ENCODE data around the gene E2F2.
"Not testable (repeated sequence)": the region's sequence is repeated elsewhere in the genome, so short reads cannot be mapped to it uniquely, and the experiment has no call there.

E2F2 gene

GRCh38 chr1:23522244-23522982, 8.6 kb downstream of the E2F2 start:
- peak in 1 of 2 donors; percentile 39 for DNase-seq

GRCh38 chr1:23521588-23521987, 9.4 kb downstream of the E2F2 start:
- DNase-seq: no peak

DNA sequence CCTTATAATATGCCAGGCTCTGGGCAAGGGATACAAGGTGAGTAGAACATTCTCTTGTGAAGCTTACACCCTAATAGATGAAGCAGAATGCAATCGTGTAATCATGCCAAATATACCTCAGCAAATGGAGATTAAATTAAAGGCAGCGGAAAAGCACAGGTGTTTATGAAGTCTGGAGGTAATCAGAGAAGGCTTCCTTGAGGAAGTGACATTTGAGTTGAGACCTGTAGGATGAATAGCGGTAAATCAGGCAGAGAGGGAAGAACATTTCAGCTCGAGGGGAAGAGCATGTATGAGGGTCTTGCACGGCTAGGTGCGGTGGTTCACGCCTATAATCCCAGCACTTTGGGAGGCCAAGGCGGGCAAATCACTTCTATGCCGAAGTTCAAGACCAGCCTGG, 13.5 kb downstream of the E2F2 start:
- no peak for DNase-seq

GRCh38 chr1:23515905-23516304, 15.1 kb downstream of the E2F2 start:
- DNase-seq: no peak

- DNase-seq: no peak
These were observed 16.8 kb downstream of the E2F2 start for GRCh38 chr1:23514111-23514679.

- DNase-seq: no peak
These were observed 21.1 kb downstream of the E2F2 start for GRCh38 chr1:23509896-23510295.

GRCh38 chr1:23506376-23507107, 24.5 kb downstream of the E2F2 start:
- DNase-seq: no peak

DNA sequence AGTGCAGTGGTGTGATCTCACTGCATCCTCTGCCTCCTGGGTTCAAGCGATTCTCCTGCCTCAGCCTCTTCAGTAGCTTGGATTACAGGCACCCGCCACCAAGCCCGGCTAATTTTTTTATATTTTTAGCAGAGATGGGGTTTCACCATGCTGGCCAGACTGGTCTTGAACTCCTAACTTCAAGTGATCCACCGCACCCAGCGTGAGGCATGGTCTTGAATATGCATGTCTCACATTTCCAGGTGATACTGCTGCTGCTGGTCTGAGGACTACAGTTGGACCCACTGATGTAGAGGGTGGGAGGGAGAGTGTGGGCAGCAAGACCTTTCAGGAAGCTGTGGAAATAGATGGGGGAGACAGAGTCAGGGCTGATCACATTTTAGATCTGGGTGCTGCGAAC, 25.2 kb downstream of the E2F2 start:
- no peak for DNase-seq

DNA sequence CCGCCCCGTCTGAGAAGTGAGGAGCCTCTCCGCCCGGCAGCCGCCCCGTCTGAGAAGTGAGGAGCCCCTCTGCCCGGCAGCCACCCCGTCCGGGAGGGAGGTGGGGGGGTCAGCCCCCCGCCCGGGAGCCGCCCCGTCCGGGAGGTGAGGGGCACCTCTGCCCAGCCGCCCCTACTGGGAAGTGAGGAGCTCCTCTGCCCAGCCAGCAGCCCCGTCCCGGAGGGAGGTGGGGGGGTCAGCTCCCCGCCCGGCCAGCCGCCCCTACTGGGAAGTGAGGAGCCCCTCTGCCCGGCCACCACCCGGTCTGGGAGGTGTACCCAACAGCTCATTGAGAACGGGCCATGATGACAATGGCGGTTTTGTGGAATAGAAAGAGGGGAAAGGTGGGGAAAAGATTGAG, 26.9 kb downstream of the E2F2 start:
- not testable (repeated sequence) for DNase-seq

DNA sequence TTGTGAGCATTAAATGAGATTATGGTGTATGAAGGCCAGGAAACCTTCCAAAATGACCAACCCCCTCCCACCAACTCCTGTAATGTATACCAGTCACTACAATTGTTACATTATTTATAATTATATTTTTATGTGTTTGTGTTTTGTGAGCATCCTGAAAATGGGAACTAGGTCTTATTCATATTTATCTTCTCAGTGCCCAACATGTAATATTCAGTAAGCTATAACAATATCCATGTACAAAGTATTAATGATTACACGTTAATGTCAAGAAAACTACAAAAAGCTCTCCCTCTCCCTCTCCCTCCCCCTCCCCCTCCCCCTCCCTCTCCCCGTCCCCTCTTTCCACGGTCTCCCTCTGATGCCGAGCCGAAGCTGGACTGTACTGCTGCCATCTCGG, 28.1 kb downstream of the E2F2 start:
- no peak for DNase-seq

DNA sequence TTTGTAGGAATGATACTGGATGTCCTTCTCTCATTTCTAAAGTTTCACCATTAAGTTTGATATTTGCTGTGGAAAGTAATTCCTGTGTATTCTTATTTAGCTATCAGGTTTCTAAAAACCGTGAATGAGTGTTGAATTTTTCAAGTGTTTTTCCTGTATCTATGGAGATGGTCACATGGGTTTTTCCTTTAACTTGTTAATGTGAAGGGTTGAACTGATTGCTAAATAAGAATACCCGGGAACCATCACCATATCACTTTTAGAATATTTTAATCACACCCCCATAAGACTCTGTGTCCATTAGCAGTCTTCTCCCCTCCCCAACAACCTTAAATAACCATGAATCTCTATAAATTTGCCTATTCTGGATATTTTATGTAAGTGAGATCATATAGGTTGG, 30.6 kb downstream of the E2F2 start:
- DNase-seq: no peak

DNA sequence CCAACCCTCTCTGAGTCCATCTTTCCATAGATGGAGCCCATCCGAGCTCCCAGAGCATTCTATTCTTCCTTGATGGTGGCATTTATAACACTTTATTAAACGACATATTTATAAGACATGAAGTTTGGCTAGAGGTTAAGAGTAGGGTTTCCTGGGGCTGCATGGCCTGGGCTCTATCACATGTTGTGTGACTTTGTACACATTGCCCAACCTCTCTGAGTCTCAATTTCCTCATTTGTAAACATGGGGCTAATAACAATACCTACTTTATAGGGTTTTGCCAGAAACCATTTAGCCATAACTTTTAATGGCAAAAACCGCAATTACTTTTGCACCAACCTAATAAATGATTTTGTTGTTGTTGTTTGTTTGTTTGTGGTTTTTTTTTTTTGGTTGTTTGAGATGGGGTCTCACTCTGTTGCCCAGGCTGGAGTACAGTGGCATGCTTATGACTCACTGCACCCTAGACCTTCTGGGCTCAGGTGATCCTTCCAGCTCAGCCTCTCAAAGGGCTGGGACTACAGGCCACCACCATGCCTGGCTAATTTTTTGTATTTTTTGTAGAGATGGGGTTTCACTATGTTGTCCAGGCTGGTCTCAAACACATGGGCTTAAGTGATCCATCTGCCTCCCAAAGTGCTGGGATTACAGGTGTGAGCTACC, 33.1 kb downstream of the E2F2 start:
- DNase-seq: peak in 1 of 2 donors; percentile 16

- no peak for DNase-seq
These were observed 34.4 kb downstream of the E2F2 start for GRCh38 chr1:23496490-23497181.

- not testable (repeated sequence) for DNase-seq
These were observed 36.2 kb downstream of the E2F2 start for GRCh38 chr1:23494836-23495235.

- DNase-seq: not testable (repeated sequence)
These were observed 38.3 kb downstream of the E2F2 start for GRCh38 chr1:23492776-23493175.

DNA sequence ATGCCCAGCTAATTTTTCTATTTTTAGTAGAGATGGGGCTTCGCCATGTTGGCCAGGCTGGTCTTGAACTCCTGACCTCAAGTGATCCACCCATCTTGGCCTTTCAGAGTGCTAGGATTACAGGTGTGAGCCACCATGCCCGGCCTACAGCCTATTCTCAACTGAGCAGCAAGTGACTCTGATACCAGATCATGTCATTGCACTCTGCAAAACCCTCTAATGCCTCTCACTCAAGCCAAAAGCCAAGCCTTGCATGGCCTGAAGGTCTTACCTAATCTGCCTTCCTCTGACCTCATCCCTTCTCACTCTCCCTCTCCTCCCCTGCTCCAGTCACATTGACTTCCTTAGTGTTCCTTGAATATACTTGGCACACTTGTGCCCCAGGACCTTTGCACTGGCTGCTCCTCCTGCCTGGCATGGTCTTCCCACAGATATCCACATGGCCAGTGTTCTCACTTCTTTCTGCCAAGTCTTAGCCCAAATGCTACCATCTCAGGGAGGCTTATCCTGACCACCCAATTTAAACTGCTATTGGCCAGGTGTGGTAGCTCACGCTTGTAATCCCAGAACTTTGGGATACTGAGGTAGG, 38.8 kb downstream of the E2F2 start:
- no peak for DNase-seq

DNA sequence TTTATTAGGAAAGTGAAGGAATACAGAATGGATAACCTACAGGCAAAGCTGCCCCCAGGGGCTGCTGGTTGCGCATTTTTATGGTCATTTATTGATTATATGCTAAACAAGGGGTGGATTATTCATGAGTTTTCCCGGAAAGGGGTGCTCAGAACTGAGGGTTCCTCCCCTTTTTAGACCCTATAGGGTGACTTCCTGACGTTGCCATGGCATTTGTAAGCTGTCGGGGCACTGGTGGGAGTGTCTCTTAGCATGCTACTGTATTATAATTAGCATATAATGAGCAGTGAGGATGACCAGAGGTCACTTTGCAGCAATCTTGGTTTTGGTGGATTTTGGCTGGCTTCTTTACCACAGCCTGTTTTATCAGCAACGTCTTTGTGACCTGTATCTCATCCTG, 41.2 kb downstream of the E2F2 start:
- DNase-seq: no peak

DNA sequence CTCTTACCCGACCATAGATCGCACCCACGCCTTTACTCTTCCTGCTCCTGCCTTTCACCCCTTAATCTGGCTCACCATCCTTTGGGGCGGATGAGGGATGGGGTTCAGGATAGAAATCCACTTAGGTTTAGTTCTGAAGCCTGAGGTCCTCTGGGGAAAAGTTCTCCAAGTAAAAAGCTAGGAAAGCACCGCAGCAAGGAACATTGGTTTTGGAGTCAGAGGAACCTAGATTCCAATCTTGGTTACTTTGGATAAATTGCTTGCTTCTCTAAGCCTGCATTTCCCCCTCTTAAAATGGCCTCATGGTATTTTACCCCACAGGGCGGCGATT, 46.1 kb downstream of the E2F2 start:
- no peak for DNase-seq

- peak; percentile 92 for DNase-seq
These were observed 46.6 kb downstream of the E2F2 start for GRCh38 chr1:23484253-23485001.

DNA sequence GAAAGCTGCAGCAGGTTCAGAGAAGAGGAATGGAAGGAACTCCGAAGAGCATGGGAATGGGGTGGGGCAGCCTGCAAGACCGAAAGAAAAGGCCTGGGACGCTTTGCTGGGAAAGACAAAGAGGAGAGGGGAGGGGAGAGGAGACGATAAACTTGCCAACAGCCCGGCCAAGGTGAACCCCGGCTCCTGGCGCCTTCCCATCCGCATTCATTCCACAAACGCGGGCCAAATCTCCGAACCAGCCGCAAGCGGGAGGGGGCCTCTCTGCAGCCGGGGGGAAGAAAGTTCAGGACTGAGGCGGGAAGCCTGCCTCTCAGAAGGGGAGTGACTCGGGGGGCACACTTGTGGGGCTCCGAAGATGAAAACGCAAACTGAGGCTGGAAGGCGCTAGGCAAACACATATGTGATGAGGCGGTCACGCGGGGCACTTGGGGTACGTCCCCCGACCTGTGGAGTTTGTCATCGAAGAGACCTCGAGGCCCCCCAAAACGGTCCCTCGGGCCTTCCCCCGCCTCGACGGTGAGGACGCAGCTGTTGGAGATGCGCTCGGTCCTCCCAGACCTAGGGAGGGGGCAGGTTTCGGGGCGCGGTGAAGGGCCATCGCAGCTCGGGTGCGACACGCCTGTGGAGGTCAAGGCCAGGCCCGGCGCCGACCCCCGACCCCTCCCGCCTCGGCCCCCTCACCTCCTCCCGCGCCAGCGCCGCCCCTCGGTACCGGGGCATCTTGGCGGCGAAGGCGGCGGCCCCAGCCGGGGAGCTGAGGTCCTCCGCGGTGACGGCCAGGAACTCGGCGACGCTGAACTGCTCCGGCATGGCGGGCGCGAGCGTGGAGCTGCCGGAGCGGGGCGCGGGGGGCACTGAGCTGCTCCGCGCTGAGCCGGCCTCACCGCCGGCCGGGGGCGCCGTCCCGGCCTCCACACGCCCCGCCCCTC, 47.4 kb downstream of the E2F2 start, which contains the start of gene ASAP3:
ASAP3 (minus strand) TSS at position 859 of the 932 bp plus-strand sequence; CDS start at position 813, 46 bp downstream.
- no peak for DNase-seq

DNA sequence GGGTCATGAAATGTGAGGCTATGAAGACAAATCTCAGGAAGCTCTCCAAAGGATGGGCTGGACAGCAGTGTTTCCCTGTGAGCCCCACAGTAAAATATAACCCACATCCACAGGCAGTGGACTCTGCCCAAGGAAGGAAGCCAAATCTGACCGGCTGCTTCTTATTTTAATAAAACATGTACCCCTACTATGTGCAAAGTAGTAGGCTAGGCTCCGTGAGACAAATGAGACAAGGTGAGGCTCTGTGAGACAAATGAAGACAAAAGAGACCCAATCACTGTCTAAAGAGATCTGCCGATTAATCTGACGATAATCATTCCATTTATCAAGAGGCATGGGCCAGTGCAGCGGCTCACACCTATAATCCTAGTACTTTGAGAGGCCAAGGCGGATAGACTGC, 49.1 kb downstream of the E2F2 start:
- DNase-seq: no peak
